ENCODE data around the gene MED20. TPM values are rescaled to one million over a fixed set of nuclear protein-coding genes. Genes with fewer than 3 reads are reported as not detected.

The MED20 gene
- total RNA-seq, 1 donor from 2014 or later = 47.5 TPM

Other genes starting within 250 kb of the MED20 start
- 5.7 and 6.5 TPM in 2 replicates for gene TFEB, start 185.5 kb downstream of the MED20 start, total RNA-seq
- gene PGC, start 173.7 kb downstream of the MED20 start, total RNA-seq = not detected in 2 replicates
- 1.2 and 1.8 TPM in 2 replicates for gene FRS3, start 141.2 kb downstream of the MED20 start, total RNA-seq
- 6.9 and 10.4 TPM in 2 replicates for gene PRICKLE4, start 140.4 kb downstream of the MED20 start, total RNA-seq
- gene TOMM6, start 133.4 kb downstream of the MED20 start, total RNA-seq = 76.0 and 85.6 TPM in 2 replicates
- 2.9 and 3.1 TPM in 2 replicates for gene USP49, start 25.8 kb downstream of the MED20 start, total RNA-seq
- 15.8 and 22.1 TPM in 2 replicates for gene BYSL, start 360 bp upstream of the MED20 start, total RNA-seq
- 59.1 and 60.1 TPM in 2 replicates for gene CCND3, start 20.7 kb upstream of the MED20 start, total RNA-seq
- 19.1 and 20.3 TPM in 2 replicates for gene TAF8, start 129.4 kb upstream of the MED20 start, total RNA-seq
- gene C6orf132, start 221.5 kb upstream of the MED20 start, total RNA-seq = under 0.01 TPM in 1 of 2 replicates, not detected in the other